ENCODE measurements around the gene IQCE.

The IQCE gene

DNA sequence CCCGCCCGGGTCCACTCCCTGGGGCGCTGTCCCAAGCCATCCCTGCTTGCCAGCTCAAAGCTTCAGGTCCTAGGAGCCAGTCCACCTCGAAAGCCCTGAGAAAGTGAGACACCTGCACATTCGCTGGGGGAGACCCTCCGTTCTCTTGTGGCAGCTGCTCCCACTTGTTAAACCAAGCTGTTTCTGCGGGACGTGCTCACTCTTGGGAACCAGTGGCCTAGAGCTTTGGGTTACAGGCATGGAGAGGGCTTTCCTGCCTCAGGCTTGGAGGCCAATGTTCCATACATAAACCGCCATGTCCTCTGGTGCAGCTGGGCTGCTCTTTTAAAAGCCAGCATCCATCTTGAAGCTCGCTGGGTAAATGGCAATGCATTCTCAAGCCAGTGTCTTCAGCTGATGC is 53.1 kb downstream of the IQCE start:
- no peak overlapping the region for H3K4me3 ChIP-seq (replicated peaks; ENCODE audit: low read depth, low read length)
- TF ChIP-seq, protein P1, sequence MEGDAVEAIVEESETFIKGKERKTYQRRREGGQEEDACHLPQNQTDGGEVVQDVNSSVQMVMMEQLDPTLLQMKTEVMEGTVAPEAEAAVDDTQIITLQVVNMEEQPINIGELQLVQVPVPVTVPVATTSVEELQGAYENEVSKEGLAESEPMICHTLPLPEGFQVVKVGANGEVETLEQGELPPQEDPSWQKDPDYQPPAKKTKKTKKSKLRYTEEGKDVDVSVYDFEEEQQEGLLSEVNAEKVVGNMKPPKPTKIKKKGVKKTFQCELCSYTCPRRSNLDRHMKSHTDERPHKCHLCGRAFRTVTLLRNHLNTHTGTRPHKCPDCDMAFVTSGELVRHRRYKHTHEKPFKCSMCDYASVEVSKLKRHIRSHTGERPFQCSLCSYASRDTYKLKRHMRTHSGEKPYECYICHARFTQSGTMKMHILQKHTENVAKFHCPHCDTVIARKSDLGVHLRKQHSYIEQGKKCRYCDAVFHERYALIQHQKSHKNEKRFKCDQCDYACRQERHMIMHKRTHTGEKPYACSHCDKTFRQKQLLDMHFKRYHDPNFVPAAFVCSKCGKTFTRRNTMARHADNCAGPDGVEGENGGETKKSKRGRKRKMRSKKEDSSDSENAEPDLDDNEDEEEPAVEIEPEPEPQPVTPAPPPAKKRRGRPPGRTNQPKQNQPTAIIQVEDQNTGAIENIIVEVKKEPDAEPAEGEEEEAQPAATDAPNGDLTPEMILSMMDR (IDR thresholded peaks at IDR 0.05; ENCODE audit: insufficient read depth, low read length, poor library complexity, severe bottlenecking): no peak

DNA sequence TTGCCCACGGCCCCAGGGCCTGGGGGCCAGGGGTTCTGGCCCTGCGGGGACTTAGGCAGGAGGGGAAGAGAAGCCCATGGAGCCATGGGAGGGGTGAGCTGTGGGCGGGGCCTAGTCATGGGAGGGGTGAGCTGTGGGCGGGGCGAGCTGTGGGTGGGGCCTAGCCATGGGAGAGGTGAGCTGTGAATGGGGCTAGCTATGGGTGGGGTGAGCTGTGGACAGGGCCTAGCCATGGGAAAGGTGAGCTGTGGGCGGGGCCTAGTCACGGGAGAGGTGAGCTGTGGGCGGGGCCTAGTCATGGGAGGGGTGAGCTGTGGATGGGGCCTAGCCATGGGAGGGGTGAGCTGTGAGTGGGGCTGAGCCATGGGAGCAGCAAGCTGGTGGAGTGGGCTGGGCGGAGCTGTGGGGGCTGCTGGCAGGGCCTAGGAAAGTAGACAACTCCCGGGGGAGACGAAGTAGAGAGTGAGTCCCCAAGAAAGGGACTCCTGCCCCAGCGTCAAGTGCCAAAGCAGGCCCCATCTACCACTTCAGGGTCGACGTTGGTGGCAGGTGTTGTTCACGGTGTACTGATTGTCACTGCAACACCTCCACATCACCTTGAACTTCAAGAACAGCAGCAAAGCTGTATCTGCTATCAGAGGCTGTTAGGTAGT is 53.8 kb downstream of the IQCE start:
- Histone ChIP-seq H3K27me3 (replicated peaks; ENCODE audit: control insufficient read depth, insufficient read depth, low read length) (no peaks in the 10 kb centered on the region), H3K4me3 (replicated peaks; ENCODE audit: low read depth, low read length) (no peak overlapping the region), H3K36me3 (ENCODE audit: control insufficient read depth, insufficient read depth, low read length) (no peaks in the 10 kb centered on the region)
- TF ChIP-seq, protein P1 (IDR thresholded peaks at IDR 0.05; ENCODE audit: insufficient read depth, low read length, poor library complexity, severe bottlenecking): no peak
- no peak for DNase-seq (ENCODE audit: extremely low read depth, insufficient read length)

More for the DNA sequence above, 53.1 kb downstream of the IQCE start:
- DNase-seq (ENCODE audit: extremely low read depth, insufficient read length): no peak
- H3K36me3 ChIP-seq (ENCODE audit: control insufficient read depth, insufficient read depth, low read length): no peaks in the 10 kb centered on the region
- H3K27me3 ChIP-seq (replicated peaks; ENCODE audit: control insufficient read depth, insufficient read depth, low read length): no peaks in the 10 kb centered on the region

DNA sequence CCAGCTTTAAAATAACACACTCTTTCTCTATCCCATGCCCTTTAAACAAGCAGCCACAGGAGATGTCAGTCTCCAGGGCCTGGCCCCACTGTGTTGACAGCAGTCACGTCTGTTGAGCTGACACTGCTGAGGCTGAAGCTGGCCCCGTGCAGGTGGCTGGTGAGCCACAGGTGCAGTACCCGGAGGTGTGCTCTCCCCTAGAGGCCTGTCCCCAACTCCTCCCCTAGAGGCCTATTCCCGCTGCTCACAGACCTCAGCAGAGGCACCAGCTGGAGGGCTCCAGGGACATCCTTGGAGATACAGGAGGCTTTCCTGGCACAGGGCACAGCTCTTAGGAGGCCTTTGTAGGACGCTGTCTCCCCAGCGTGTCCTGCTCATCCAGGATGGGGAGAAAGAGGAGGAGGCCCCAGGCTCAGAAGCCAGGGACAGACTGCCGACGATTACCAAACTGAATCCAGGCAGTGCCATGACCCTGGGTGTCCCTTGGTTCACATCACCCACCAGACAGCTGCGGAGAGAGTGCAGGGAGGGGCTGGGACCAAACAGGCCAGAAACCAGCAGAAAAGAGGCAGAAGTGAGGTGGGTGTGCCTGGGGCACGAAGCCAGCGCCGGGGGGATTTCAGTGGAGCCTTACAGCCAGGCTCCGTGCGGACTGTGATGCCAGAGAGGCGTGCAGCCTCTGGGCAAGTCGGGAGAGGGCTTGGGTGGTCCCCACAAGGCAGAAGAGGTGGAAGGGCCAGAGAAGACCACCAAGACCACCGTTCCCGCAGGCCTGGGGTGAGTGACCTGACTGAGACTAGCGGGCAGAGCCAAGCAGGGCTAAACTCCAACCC is 54.5 kb downstream of the IQCE start:
- no peak overlapping the region for H3K4me3 ChIP-seq (replicated peaks; ENCODE audit: low read depth, low read length)
- no peaks in the 10 kb centered on the region for H3K27me3 ChIP-seq (replicated peaks; ENCODE audit: control insufficient read depth, insufficient read depth, low read length)
- no peak for DNase-seq (ENCODE audit: extremely low read depth, insufficient read length)
- no peaks in the 10 kb centered on the region for H3K36me3 ChIP-seq (ENCODE audit: control insufficient read depth, insufficient read depth, low read length)
- TF ChIP-seq, protein P1 (IDR thresholded peaks at IDR 0.05; ENCODE audit: insufficient read depth, low read length, poor library complexity, severe bottlenecking): no peak

DNA sequence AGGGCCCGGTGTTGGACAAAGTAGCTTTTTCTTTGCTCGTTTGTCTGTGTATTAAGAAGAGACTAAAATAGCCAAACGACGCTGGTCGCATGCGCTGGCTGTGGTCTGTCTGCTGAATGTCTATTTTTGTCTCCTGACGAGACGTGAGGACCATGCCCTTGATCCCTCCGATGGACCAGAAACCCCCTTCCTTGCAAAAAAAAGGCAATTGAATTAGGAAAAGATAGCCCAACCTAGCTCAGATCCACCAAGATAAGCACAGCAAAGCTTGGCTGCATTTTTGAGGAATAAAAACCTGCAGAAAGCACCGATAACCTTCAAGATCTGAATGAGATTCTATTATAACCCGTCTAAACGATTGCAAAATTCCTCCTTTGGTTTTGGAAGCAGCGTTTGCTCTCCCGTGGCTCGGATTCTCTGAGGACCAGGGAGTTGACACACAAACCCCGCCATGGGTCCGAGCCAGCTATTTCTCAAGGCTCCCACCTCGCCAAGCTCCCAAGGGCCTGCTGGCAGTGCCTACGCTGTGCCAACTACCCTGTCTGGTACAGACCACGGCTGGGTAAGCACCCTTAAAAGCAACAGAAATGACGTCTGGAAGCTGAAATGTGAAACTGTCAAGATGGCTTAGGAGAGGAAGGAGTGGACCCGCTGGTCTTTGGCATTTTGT is 55.3 kb downstream of the IQCE start:
- H3K36me3 ChIP-seq (ENCODE audit: control insufficient read depth, insufficient read depth, low read length): no peaks in the 10 kb centered on the region
- DNase-seq (ENCODE audit: extremely low read depth, insufficient read length): no peak
- no peaks in the 10 kb centered on the region for H3K27me3 ChIP-seq (replicated peaks; ENCODE audit: control insufficient read depth, insufficient read depth, low read length)
- TF ChIP-seq, protein P1 (IDR thresholded peaks at IDR 0.05; ENCODE audit: insufficient read depth, low read length, poor library complexity, severe bottlenecking): no peak
- no peak overlapping the region for H3K4me3 ChIP-seq (replicated peaks; ENCODE audit: low read depth, low read length)

DNA sequence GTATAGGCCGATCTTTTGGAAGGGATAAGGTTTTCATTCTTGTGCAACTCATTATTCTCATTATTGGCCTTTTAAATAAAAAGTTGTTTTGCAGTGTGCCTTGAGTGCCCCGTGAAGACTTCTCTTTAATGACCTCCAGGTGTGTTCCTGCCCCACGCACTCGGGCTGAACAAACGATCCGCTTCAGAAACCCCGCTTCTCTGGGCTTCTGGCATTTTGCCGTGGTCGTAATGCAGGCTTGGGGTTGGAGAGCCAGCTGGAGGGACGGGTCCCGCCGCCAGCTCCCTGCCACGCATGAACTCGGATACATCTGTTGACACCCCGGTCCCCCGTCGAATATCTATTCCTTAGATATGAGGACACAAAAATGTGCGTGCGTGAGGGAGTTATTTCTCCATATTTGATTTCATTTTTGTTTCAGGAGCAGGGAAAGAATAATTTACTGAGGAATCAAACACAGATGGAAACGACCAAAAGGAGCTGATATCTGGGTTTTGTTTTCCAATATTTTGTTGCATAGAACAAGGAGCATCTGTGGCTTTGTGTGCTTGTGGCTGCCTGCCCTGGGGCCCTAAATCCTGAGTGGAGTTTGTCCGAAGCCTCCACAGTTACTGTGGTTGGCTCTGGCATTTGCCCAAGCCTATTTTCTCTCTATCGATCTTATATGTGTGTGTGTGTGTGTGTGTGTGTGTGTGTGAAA is 56.0 kb downstream of the IQCE start:
- Histone ChIP-seq H3K27me3 (replicated peaks; ENCODE audit: control insufficient read depth, insufficient read depth, low read length) (no peaks in the 10 kb centered on the region), H3K36me3 (ENCODE audit: control insufficient read depth, insufficient read depth, low read length) (no peaks in the 10 kb centered on the region), H3K4me3 (replicated peaks; ENCODE audit: low read depth, low read length) (no peak overlapping the region)
- TF ChIP-seq, protein P1 (IDR thresholded peaks at IDR 0.05; ENCODE audit: insufficient read depth, low read length, poor library complexity, severe bottlenecking): no peak
- DNase-seq (ENCODE audit: extremely low read depth, insufficient read length): no peak

Measured in GM06990 (cell line).